HG03045 (cell line): ENCODE data around the gene RCOR3.
A peak's percentile ranks its signal among the peaks of the same experiment; 100 is the strongest.

Source experiments
- ATAC-seq: cut with Tn5 transposase; IDR thresholded peaks from one replicate; pipeline ENCODE4 v1.9.1; 2021; ENCODE audit warnings: mild to moderate bottlenecking, moderate library complexity; ENCODE audit not compliant: unreplicated experiment

The RCOR3 gene

DNA sequence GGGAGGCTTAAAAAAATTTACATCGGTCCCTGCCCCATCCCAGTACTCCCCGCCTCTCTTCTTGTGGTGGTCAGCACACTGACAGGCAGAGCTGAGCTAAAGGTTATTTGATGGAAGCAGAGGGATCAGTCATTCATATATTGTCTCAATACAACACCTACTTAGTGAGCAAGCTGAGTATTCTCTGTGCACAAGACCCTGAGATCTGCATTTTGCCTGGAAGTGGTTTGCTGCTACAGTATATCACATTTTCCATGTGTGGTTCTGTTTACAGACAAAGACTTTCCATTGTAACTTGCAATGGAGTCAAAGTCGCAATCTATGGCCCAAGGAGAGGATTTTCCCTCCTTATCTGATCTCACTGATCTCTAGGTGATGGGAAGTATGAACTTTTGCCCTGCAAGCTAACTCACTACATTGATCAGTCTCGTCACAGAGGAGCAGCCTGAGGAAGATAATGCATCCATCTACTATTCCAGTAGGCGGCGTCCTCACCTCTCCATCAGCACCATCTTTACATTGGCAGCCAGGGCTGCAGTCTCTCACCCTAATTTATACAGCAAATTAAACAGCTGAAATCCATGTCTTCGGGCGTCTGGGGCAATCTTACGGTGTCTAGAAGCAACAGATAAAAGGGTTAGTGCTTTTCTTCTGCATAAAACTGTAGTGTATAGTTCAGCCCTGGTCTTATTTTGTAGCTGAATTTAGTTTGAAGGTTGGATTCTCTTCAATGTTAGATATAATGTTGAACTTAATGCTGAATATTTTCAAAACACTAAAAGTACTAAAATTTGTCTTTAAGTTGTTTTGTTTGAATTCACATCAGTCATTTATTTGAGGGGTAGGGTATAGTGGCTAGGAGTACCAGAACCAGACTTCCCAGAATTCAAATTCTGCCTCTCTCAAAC lies 64.2 kb downstream of the RCOR3 start:
- peak; percentile 56 for ATAC-seq

DNA sequence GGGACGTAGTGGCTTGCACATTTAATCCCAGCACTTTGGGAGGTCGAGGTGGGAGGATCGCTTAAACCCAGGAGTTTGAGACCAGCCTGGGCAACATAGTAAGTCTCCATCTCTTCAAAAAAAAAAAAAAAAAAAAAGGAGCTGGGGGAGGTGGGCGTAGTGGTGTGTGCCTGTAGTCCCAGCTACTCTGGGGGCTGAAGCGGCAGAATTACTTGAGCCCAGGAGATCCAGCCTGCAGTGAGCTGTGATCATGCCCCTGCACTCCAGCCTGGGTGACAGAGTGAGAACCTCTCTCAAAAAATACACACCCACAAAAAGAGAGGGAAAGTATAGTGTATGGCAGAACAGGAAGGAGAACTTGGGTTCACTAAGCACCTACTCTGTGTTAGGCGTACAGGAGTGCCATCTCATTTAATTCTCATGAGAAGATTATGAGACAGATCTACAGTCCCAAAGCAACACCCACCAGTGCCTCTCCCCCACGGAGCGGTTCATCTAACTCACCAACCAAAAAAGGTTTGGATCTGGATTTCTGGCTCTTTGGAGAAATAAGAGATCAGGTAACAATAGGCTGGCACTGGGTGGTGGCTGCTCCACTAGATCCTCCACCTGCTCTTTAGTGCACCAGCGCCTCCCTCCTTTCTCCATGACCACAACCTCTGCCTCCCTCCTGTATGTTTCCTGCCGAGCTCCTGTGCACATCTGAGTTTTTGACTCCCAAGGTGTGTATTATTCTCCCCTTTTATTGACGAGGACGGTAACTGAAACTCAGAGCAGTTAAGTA lies 66.0 kb downstream of the RCOR3 start:
- ATAC-seq = no peak

DNA sequence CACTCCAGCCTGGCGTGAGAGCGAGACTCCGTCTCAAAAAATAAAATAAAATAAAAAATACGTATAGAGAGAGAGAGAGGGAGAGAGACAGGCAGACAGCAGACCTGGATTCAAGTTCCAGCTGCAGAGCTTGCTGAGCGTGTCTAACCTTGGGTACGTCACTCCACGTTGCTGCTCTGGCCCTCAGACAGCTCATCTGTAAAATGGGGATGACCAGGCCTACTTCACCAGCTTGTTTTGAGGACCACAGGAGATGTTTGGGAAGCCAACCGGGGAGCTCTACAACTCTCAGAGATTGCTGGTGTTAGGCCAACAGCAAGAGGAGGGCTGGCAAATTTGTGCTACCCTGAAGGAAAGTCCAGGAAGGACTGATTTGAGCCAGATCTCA lies 67.0 kb downstream of the RCOR3 start:
- no peak for ATAC-seq

- ATAC-seq = peak; percentile 39
These were observed 67.6 kb downstream of the RCOR3 start, which contains the start of gene TRAF5 for GRCh38 chr1:211326528-211327345. Gene TRAF5 (plus strand): TSS chr1:211326833. CDS start chr1:211353240, 26,407 bp downstream.

- peak; percentile 22 for ATAC-seq
These were observed 68.3 kb downstream of the RCOR3 start for GRCh38 chr1:211327346-211327921.

GRCh38 chr1:211328084-211328694 lies 69.0 kb downstream of the RCOR3 start:
- no peak for ATAC-seq

GRCh38 chr1:211328866-211329475 lies 69.8 kb downstream of the RCOR3 start:
- ATAC-seq = no peak

DNA sequence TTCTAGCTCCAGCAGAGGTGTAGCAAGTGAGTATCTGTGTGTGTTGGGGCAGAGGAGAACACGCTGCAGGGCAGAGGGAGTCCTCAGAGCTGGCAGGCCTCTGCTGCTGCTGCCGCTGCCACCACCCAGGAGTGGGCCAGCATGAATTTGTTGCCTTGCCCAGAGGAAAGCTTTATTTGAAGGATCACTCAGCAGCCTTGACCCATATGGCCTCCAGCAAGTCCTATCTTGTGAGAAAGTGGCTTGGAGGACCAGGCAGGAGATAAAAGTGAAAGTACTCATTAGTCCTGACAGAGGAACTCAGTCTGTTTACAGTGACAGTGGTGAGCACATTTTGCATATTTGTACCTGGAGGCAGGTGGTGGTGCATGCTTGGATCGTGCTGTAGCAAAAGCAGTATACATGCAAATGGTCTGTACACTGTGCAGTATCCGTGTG lies 70.6 kb downstream of the RCOR3 start:
- ATAC-seq = peak; percentile 39

GRCh38 chr1:211330282-211330936 lies 71.2 kb downstream of the RCOR3 start:
- no peak for ATAC-seq

GRCh38 chr1:211331011-211331709 lies 72.0 kb downstream of the RCOR3 start:
- ATAC-seq = no peak

DNA sequence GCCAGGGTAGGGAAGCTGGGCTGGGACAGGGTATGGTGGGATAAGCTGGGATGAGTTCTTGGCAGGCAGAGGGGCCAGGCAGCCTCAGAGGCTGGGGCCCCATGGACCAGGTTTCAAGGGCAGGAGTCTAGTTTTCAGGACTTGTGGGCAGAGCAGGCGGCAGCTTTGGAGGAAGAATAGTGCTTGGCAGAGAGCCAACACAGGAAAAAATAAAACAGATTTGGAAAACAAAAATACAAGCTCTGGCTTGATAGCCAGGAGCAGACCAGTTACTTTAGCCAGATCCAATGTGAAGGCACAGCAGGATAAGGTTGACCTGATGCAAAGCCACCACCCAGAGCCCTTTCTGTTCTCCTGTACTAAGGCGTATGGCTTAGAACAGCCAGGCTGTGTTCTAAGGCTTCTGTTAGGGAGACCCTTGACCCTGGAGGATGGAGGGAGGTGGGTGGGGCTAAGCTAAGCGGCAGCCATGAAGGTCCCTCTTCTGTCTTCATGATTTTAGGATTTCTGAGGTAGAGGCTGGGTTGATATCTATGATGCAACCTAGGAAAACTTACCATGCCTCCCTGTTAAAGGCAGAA lies 73.0 kb downstream of the RCOR3 start:
- ATAC-seq = no peak

GRCh38 chr1:211332830-211333229 lies 73.7 kb downstream of the RCOR3 start:
- ATAC-seq = no peak

DNA sequence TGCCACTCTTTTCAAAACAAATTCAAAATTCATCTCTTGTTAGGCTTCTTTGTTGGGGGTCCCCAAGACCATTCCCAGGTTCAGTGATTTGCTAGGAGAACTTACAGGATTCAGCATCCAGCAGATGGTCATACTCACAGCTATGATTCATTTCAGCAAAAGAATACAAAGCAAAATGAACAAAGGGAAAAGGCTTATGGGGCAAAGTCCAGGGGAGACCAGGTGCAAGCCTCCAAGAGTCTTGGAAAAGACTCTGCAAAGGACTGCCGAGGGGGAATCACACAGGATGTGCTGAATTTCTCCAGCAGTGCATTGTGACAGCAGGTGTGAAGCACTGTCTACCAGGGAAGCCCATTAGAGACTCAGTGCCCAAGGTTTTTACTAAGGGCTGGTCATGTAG lies 74.7 kb downstream of the RCOR3 start:
- no peak for ATAC-seq

- no peak for ATAC-seq
These were observed 75.8 kb downstream of the RCOR3 start for GRCh38 chr1:211334986-211335385.

DNA sequence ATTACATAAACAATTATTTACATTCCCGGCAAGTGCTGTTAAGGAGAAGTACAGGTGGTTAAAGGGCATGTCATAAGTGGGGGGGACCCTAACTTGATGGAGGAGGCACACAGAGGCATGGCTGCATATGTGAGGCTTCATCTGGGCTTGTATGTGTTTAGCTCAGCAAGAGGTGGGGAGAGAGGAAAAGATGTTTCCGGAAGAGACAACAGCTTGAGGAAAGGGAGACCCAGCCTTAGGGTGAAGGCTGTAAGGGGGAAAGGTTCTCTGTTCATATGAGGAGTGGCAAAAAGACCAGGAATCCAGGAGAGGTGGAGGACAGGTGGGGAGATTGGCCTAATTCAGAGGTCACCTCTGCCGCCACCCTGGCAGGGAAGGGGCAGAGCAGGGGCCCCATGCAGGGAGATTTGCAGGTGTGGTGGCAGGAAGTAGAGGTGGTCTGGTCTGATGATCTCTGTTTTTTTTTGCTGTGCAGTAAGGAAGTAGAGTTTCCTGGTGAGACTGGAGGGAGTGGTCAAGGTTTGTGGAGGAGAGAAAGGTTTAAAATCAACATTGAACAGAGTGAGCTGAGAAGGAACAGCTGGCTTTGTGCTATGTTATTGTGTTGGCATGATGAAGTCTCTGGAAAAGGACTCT lies 76.5 kb downstream of the RCOR3 start:
- peak; percentile 83 for ATAC-seq

- no peak for ATAC-seq
These were observed 77.0 kb downstream of the RCOR3 start for GRCh38 chr1:211336161-211336560.

- ATAC-seq = no peak
These were observed 77.6 kb downstream of the RCOR3 start for GRCh38 chr1:211336775-211337174.
